GM21737 (cell line): Measurements from ENCODE around the gene NOX4.

Experiments used
- ATAC-seq: cut with Tn5 transposase; IDR thresholded peaks from one replicate; pipeline ENCODE4 v1.9.1; 2021; ENCODE audit warnings: mild to moderate bottlenecking, moderate library complexity; ENCODE audit not compliant: unreplicated experiment

The NOX4 gene

DNA sequence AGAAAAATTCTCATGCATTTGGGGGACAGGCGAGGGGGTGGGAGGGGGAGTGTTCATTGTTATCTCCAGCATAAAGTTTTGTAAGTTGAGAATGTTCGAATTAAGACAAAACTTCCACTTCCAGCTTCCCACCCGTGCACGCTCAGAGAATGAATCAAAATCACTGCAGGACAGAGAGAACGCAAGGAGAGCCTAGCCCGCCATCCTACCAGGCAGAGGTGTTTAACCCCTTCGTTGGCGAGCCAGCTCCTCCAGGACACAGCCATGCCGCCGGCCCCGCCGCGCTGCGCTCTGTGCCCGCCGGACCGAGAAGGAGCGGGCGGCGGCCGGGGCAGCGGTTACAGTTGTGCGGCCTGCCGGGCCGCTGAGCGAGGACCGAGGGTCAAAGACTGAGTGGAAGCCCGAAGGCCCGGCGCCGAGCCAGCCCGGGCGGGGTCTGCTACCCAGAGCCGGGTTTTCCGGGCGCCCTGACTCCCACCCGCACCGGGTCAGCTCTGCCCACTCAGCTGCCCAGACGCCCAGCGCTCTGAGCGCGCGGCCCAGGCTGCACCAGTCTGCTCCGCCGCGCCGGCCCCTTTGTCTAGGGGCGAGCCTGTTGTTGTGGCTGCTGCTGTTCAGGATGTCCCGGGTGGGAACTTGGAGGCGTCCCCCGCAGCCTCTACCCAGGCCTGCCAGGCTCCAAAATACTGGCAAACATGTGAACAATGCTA lies at the start of gene NOX4:
TSS of gene NOX4 (minus strand) at position 395 of the 710 bp plus-strand sequence. CDS start at position 266, 129 bp downstream.
- ATAC-seq, result no peak

DNA sequence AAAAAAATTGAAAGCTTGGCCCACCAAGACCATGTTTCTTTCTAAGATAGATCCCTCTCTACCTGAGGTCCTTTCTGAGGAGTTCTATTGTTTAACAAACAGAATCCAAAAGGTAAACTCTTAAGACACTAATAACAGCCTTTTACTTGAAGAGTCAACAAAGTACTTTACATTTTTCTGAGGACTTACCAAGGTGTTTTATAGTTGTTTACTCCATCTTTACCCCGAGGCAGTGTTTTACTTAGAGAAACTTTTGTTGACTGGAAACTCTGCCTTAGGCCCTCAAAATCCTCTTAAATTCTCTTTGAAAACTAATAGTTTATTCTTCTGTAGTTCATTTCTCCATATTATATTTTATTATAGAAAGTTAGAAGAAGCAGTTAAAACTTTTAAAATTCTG lies 49.7 kb upstream of the NOX4 start:
- ATAC-seq, result no peak

DNA sequence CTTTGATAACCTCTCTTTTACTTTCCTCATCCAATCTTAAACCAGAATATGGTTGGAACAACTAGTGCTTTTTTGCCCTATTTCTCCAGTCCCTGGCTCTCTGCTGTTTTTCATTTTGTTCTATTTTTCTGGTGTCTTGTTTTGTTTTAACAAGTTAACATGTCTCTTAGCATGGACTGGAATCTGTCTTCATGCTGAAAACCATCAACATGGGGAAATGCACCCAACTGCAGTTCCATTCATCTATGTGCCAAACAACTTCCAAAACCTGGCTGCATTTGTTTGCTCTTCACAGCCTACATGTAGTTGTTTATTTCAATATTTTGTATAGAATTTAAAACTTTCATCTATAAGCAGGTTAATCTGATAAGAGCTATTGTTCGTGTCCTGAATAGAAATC lies 46.8 kb upstream of the NOX4 start:
- no peak for ATAC-seq

DNA sequence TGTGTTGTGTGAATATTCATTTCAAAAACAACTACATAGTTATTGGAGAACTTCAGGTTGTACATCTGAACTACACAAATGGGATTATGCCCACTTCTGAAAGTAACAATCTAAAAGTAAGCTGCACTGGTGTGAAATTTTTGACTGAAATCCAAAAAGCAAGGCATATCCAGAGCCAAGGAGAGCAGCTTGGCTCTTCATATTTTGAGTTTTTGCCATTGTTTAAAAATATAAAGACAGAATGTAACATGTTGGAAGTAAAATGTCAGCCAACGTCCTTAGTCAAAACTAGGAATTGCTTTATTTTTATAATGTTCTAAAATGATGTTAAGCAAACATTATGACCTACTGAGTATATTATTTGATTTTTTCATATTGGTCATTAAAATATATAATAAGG lies 45.8 kb upstream of the NOX4 start:
- no peak for ATAC-seq

DNA sequence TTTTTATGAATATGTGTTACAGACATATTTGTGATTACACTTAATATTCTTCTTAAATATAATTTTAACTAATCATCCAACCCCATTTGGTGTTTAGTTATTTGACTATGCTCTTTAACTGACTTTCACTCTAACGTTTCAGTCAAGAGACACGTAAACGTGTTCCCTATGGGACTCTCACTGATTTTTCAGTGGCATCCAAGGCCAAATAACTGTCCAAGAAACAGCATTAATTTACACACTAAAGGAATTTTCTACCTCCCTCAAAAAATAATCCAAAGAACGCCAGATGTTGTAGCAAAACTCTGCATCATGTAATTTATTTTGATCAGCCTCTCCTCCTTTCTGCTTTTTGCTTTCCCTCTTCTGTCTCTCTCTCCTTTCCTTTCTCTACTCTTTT lies 44.0 kb upstream of the NOX4 start:
- no peak for ATAC-seq

DNA sequence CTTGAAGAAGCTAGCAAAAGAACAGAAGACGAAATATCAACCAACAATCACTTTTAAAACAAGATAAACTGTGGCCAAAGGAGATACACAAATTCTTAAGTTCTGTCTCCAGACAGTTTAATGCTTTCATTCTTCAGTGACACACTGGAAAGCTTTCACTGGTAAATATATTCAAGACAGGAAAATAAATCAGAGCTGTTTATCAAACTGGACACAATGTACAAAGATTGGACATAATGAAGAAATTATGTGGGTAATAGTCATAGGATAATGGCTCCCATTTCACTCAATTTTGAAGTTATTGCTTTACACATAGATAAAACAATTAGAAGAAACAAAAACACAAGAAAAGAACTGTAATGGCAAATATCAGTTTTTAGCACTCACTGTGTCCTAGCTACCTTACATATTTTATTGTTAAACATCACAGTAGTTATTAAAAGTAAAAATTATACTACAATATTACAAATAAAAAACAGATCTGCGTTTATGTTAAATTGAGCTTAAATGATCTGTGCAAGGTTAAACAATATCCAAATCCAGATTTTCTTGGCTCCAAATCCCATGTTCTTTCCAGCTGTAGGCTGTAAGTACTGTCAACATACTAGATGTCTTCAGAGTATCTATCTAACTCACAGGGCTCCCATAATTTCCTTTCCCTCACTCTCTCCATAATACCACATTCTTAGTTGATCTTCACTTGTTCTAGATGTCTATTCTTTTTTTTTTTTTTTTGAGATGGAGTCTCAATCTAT lies 38.6 kb upstream of the NOX4 start:
- no peak for ATAC-seq

DNA sequence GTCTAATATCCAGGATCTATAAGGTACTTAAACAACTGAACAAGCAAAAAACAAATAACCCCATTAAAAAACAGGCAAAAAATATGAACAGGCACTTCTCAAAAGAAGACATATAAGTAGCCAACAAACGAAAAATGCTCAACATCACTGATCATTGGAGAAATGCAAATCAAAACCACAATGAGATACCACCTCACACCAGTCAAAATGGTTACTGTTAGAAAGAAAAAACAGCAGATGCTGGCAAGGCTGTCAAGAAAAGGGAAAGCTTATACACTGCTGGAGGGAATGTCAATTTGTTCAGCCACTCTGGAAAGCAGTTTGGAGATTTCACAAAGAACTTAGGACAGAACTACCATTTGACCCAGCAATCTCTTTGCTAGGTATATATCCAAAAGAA lies 30.6 kb upstream of the NOX4 start:
- ATAC-seq, result no peak

DNA sequence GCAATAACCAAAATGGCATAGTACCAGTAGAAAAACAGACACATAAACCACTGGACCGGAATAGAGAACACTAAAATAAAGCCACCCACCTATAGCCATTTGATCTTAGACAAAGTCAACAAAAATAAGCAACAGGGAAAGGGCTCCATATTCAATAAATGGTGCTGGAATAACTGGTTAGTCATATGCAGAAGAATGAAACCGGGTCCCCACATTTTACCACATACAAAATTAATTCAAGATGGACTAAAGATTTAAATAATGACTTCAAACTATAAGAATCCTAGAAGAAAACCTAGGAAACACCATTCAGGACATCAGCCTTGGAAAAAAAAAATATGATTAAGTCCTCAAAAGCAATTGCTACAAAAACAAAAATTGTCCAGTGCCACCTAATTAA lies 30.1 kb upstream of the NOX4 start:
- no peak for ATAC-seq

DNA sequence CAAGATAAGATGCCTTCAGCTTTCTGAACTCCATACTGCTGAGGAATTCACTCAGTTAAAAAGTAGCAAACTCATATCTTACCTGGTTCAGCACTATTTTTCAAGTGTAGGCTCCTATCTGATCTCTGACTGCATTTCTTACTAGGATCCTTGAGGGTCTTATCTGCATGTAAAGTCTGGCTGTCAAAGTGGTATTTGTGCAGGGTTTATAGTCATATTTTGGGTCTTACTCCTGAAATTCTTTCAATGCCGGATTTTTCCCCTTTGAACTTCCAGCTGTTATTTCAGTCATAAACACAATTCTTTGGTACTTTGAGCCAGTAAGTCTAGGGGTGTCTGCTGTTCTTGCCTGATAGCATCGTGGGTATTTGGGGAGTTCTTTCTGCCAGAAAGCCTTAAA lies 25.3 kb upstream of the NOX4 start:
- no peak for ATAC-seq

DNA sequence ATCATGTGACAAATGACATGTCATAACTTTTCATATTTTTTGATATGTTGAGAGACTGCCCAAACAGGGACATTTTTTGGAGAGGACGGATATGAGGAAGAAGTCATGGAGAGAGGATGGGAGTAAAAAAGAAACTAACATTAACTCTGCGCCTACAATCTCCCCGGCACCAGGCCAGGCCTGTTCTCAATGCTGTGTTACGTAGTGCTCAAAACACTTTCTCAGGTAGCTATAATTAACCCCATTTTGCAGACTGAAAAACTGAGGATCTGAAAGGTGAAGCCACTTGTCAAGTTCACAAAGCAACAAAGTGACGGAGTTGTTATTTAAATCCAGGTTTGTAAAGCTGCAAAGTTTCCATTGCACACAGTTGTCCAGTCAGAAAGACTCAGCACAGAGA lies 17.4 kb upstream of the NOX4 start:
- ATAC-seq, result no peak

DNA sequence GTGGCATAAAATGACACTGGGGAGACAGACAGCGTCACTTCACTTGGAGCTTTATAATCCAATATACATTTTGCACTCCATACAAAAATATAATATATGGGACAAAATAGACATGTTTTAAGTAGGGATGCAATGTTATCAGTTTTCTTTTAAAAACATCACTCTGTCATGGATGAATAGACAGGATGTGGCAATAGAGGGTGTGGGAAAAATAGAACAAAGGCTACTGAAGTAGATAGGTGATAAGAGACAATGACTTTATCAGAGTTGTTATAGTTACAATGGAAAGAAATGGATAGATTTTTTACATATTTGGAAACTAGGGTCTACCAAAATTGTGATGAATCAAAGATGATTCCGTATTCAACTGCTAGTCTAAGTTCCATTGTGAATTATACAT lies 13.1 kb upstream of the NOX4 start:
- ATAC-seq, result no peak

DNA sequence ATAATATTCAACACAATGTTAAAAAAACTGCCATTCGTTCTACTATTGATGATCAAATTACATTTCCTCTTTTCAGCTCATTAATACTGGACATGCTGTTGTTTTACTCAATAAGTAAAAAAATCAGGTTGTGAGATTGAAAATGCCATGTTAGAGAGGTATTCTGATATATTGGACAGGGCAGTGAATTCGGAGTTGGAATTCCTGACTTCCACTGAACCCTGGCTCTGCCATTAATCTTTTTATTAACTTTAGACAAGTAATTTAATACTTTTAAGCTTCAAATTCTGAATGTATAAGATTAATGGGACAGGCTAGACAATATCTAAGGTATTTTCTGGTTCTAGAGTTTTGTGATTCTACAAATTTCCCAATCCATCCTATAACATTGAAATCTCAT lies 12.2 kb upstream of the NOX4 start:
- ATAC-seq, result no peak

DNA sequence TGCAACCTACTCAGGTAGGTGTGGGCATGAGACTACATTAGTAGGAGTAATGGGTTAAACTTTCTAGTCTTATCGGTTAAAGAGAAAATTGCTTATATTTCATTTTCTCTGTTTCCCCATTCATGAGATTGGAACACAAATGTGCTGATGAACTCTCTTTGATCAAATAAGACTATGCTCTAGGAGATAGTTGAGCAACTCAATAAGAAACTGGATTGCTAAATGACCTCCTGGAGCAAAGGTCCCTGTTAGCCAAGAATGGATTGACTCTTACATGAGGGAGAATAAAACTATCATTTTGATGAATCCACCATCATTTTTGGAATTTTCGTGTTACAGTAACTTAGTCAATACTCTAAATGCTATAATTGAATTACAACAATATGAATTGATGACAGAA lies 11.1 kb upstream of the NOX4 start:
- no peak for ATAC-seq

DNA sequence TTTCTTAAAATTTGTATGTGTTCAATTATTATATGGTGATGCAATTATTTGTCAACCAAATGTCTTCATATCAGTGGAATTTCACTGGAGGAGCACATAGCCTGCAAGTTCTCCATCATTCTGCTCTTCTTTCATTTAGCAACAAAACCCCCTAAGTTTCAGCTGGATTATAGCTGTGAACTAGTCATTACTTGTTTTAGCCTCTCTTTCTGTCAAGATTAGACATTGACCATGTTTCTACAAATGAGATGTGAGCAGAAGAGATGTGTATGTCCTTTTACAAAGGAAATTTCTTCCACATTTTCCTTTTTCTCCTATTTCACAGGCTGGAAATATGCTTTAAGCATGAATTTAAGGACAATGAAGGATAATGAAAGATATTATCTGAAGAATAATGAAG lies 9.2 kb upstream of the NOX4 start:
- ATAC-seq, result no peak

DNA sequence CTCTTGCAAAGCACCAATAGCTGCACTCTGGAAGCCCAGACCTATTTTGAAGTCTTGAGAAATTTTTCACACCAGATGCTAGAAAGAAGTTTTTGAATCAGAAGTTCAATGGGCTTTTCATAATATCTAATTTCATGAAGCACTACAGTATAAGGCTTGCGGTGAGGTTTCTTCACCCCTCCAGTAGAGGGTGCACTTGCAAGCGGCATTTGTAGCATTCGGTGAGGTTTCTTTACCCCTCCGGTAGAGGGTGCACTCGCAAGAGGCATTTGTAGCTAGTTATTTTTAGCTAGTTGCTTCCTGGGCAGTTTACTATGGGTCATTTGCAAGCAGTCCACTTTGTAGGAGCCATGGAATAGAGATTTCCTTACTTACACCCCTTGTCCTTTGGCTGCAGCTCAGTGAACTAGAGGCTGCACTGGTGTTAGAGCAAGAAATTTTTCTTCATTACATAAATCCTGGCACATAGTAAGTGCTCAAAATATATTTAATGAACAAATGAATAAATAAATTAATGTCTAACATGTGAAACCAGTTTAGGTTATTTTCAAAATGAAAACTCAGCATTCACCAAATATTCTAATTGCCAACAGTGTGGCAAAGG lies 7.8 kb upstream of the NOX4 start:
- no peak for ATAC-seq

DNA sequence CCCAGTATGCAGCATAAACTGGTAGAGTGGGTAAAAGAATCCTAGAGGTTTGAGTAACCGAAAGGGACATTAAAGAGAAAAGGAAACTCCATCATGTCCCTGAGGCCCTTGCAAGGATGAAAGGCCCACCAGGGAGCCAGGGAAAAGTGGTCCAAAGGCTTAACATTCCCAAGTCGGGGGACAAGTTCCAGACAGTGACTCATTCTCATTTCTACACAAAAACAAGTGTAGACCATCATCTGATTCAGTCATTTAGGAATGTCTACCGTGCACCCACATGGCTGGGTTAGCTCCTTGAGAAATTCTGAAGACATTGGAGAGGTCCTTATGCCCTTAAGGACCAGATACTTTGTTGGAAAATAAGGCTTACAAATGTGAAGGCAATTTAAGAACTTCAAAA lies 4.8 kb upstream of the NOX4 start:
- ATAC-seq, result no peak

DNA sequence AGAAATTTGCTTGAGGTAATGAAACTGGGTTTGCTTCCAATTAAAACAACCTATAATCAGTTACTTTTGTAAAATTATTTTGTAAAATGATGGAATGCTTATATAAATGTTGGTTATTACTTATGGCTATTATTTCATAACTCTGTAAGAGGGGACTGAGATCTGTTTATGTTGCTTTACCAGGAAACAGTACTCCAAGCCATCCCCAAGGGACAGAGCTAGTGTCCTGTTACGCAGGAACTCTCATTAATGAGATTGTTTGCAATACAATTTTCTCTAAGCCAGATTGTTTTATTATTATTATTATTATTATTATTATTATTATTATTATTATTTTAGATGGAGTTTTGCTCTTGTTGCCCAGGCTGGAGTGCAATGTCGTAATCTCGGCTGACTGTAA lies 2.3 kb upstream of the NOX4 start:
- ATAC-seq, result no peak

DNA sequence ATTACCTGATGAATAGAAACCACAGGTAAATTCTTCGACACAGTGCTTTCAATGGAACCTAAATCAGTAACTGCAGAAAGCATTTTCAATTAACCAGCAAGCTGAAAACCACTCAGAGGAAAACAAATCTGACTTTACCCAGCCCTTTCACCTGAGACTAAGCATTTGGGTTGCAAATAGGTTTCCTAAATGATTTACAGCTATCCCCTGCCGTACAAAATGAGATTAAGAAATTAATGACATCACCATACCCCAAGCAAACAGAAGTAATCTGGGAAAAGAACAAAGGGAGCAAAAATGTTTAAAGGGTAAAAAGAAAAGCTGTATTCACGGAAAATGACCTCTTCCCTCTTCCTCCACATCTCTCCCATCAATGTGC lies 584 bp downstream of the NOX4 start:
- no peak for ATAC-seq

DNA sequence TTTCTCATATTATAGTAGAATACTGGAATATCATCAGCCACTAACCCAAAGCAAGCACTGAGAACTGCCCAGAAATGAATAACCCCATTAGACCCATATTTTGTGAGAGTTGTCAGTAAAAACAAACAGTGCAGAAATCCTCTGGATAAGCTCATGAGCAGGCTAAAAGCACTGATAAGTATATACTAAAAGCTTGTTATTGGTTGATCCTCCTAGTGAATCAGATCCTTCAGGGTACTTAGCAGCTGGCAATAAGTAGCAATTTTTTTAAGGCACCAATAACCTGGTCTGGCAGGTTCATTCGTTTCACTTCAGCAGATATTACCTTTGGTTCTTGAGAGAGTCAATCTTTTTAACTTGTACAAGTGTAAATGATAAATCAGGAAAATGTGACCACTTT lies 1.2 kb downstream of the NOX4 start:
- no peak for ATAC-seq

DNA sequence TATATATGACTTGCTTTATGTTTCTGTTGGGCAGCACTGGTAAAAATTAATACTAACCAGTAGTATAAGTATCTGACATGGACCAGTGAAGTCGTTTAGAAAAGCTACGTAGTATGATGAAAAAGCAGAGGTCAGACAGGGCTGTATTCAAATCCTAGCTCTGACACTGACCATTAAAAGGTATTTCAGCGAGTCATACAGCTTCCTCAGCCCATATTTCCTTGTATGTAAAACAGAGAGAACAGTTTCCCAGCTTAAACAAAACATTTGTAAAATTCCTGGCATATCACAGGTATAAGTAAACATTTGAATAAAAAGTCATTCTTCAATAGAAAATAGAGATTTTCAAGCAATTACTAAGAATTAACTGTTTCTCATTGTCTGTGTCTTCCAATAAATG lies 4.2 kb downstream of the NOX4 start:
- no peak for ATAC-seq

DNA sequence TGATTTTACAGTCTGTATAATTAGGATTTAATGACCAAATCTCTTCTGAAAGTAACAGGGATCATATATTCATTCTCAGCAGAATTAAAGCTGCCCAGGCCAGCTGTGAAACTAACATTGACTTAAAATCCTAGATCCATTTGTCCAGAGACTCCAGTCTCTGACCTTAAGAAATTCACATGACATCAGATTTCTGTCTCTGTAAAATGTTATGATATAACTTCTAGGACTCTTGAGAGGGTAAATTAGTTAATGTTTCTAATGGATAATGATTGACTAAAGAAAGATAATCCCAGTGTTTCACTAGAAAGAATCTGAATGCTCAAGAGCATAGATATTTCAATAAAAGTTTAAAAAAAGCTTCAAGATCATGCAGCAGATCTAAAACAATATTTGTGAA lies 6.3 kb downstream of the NOX4 start:
- no peak for ATAC-seq

DNA sequence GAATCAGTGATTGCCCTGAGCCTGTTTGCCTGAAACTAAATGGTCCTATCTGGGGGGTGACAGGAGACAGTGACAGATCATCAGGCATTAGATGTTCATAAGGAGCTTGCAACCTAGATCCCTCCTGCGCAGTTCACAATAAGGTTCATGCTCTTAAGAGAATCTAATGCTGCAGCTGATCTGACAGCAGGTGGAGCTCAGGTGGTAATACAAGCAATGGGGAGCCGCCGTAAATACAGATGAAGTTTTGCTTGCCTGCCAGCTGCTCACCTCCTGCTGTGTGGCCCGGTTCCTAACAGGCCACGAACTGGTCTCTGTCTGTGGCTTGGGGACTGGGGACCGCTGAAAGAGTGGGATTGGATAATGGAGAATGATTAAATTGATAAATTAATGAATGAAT lies 14.0 kb downstream of the NOX4 start:
- no peak for ATAC-seq
